ENCODE data around the gene SDCCAG8.

DNA sequence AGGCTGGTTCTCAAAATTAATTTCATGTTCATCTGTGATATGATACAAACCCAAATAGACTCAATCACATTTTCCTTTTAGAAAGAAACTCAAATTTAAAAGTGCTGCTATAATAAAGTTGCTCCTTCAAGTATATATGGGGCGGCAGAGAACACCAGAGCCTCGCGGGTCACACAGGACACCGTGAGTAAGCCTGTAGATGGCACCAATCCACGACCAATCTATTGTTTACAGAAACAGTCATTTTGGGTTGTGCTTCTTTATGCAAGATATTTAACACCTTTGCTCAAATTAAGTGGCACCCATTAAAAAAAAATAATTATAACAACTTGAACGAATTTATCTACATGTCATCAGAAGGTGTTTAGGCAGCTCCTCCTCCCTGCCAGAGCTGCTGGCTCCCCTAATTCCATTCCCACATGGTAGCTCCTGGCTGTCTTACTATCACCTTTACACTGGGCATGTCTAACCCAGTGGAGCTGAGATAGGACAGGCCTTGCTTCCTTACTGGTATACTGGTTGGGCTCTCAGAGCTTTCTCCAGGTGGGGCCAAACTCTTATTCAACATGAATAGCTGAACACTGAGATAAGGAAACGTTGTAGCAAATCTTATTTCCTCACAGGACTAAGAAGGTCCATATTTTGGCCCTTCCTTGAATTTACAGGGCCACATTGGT lies 287.0 kb downstream of the SDCCAG8 start:
- no peak for TF ChIP-seq POLR2A (IDR thresholded peaks at IDR 0.05)
- TF ChIP-seq, protein P1, sequence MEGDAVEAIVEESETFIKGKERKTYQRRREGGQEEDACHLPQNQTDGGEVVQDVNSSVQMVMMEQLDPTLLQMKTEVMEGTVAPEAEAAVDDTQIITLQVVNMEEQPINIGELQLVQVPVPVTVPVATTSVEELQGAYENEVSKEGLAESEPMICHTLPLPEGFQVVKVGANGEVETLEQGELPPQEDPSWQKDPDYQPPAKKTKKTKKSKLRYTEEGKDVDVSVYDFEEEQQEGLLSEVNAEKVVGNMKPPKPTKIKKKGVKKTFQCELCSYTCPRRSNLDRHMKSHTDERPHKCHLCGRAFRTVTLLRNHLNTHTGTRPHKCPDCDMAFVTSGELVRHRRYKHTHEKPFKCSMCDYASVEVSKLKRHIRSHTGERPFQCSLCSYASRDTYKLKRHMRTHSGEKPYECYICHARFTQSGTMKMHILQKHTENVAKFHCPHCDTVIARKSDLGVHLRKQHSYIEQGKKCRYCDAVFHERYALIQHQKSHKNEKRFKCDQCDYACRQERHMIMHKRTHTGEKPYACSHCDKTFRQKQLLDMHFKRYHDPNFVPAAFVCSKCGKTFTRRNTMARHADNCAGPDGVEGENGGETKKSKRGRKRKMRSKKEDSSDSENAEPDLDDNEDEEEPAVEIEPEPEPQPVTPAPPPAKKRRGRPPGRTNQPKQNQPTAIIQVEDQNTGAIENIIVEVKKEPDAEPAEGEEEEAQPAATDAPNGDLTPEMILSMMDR (IDR thresholded peaks at IDR 0.05), result no peak

Measured in esophagus squamous epithelium (tissue), 4 donors.